Measurements from ENCODE around the gene PSMC6. TPM values are rescaled to one million over a fixed set of nuclear protein-coding genes. Genes with fewer than 3 reads are reported as not detected.

The PSMC6 gene
- total RNA-seq, 2 experiments from 2014 or later: 85.4 to 98.3 TPM

- no peaks in the 10 kb centered on the region for H3K79me2 ChIP-seq (ENCODE audit: insufficient read depth, low read depth, low read length)
- no peak overlapping the region for H3K27ac ChIP-seq (ENCODE audit: low read depth, low read length, poor library complexity, severe bottlenecking)
- CTCF ChIA-PET (ENCODE audit: unreplicated experiment): no interaction called here
- H3K4me3 ChIP-seq (ENCODE audit: low read depth, low read length, poor library complexity, severe bottlenecking): no peak overlapping the region
- no peaks in the 10 kb centered on the region for H3K4me1 ChIP-seq (ENCODE audit: insufficient read depth, low read length, poor library complexity, severe bottlenecking)
- intact Hi-C loops (cut with micrococcal nuclease; ENCODE audit: unreplicated experiment): no loop called here
- DNase-seq (ENCODE audit: low spot score): no peak
- no peaks in the 10 kb centered on the region for H4K20me1 ChIP-seq (ENCODE audit: insufficient read depth, low read length)
- no peak overlapping the region for H2AFZ ChIP-seq (ENCODE audit: low read length)
- H3K36me3 ChIP-seq (ENCODE audit: insufficient read depth, low read length): peaks cover 40% of the 10 kb centered on the region
- no peaks in the 10 kb centered on the region for H3K9me3 ChIP-seq (ENCODE audit: low read length)
- POLR2A ChIA-PET: interaction anchor here (0.8 to 1.5 kb wide), 2 partner anchors 15 to 44 kb away, joined by 3 read pairs; no protein-coding TSS in a partner anchor
- no peaks in the 10 kb centered on the region for H3K9me2 ChIP-seq (ENCODE audit: insufficient read depth, low read length)
- TF ChIP-seq EZH2phosphoT487 (IDR thresholded peaks at IDR 0.05; ENCODE audit: borderline replicate concordance, low read depth, low read length): no peak
- TF ChIP-seq CTCF (conservative IDR thresholded peaks at IDR 0.05; ENCODE audit: low read length): no peak
- no peak overlapping the region for H3K4me2 ChIP-seq (ENCODE audit: low read length)
- no TSS peak for BruUV-seq (replicated peaks)
Observed at GRCh38 chr14:52767058-52767833, 60.2 kb downstream of the PSMC6 start.

- POLR2A ChIA-PET: no interaction called here
- intact Hi-C loops (cut with micrococcal nuclease; ENCODE audit: unreplicated experiment): no loop called here
- H2AFZ ChIP-seq (ENCODE audit: low read length): no peak overlapping the region
- no TSS peak for BruUV-seq (replicated peaks)
- no peak for DNase-seq (ENCODE audit: low spot score)
- no peak overlapping the region for H3K27ac ChIP-seq (ENCODE audit: low read depth, low read length, poor library complexity, severe bottlenecking)
- H3K4me3 ChIP-seq (ENCODE audit: low read depth, low read length, poor library complexity, severe bottlenecking): no peak overlapping the region
- H3K36me3 ChIP-seq (ENCODE audit: insufficient read depth, low read length): peaks cover 53% of the 10 kb centered on the region
- H3K9me3 ChIP-seq (ENCODE audit: low read length): no peaks in the 10 kb centered on the region
- H3K9me2 ChIP-seq (ENCODE audit: insufficient read depth, low read length): no peaks in the 10 kb centered on the region
- TF ChIP-seq CTCF (conservative IDR thresholded peaks at IDR 0.05; ENCODE audit: low read length) (no peak), EZH2phosphoT487 (IDR thresholded peaks at IDR 0.05; ENCODE audit: borderline replicate concordance, low read depth, low read length) (no peak)
- no peaks in the 10 kb centered on the region for H3K79me2 ChIP-seq (ENCODE audit: insufficient read depth, low read depth, low read length)
- no peaks in the 10 kb centered on the region for H4K20me1 ChIP-seq (ENCODE audit: insufficient read depth, low read length)
- H3K4me2 ChIP-seq (ENCODE audit: low read length): no peak overlapping the region
- CTCF ChIA-PET (ENCODE audit: unreplicated experiment): no interaction called here
- no peaks in the 10 kb centered on the region for H3K4me1 ChIP-seq (ENCODE audit: insufficient read depth, low read length, poor library complexity, severe bottlenecking)
Observed at GRCh38 chr14:52769887-52770286, 62.9 kb downstream of the PSMC6 start.

GRCh38 chr14:52776816-52777215, 69.8 kb downstream of the PSMC6 start:
- ChIA-PET CTCF (ENCODE audit: unreplicated experiment) (no interaction called here), POLR2A (interaction anchor here (0.8 to 1.1 kb wide), 2 partner anchors 53 to 299 kb away, joined by 3 read pairs; no protein-coding TSS in a partner anchor)
- Histone ChIP-seq H3K9me3 (ENCODE audit: low read length) (no peaks in the 10 kb centered on the region), H3K36me3 (ENCODE audit: insufficient read depth, low read length) (peaks cover 78% of the 10 kb centered on the region), H3K79me2 (ENCODE audit: insufficient read depth, low read depth, low read length) (no peaks in the 10 kb centered on the region), H3K4me1 (ENCODE audit: insufficient read depth, low read length, poor library complexity, severe bottlenecking) (no peaks in the 10 kb centered on the region), H4K20me1 (ENCODE audit: insufficient read depth, low read length) (no peaks in the 10 kb centered on the region), H3K4me3 (ENCODE audit: low read depth, low read length, poor library complexity, severe bottlenecking) (no peak overlapping the region), H3K4me2 (ENCODE audit: low read length) (no peak overlapping the region), H3K27ac (ENCODE audit: low read depth, low read length, poor library complexity, severe bottlenecking) (no peak overlapping the region), H3K9me2 (ENCODE audit: insufficient read depth, low read length) (no peaks in the 10 kb centered on the region), H2AFZ (ENCODE audit: low read length) (no peak overlapping the region)
- no TSS peak for BruUV-seq (replicated peaks)
- no peak for TF ChIP-seq EZH2phosphoT487 (IDR thresholded peaks at IDR 0.05; ENCODE audit: borderline replicate concordance, low read depth, low read length)
- TF ChIP-seq CTCF (conservative IDR thresholded peaks at IDR 0.05; ENCODE audit: low read length): peak; percentile 31; the same call in 1 of the 2 replicates
- intact Hi-C loops (cut with micrococcal nuclease; ENCODE audit: unreplicated experiment): no loop called here
- no peak for DNase-seq (ENCODE audit: low spot score)
